Bronchial epithelial cell (primary cell): ENCODE measurements around the gene AKT3. TPM values are rescaled to one million over a fixed set of nuclear protein-coding genes. Genes with fewer than 3 reads are reported as not detected.
A peak's percentile ranks its signal among the peaks of the same experiment; 100 is the strongest.

ENCODE experiments used
- DNase-seq: peaks from one replicate; pipeline ENCODE4 v3.0.0-alpha.2; 2010; ENCODE audit warnings: low read depth
- FAIRE-seq: peaks from 2 replicates; lab custom pipeline; 2011; peaks lifted over from hg19 to GRCh38; lab: Jason Lieb, UNC
- H3K27me3 ChIP-seq: 2 replicates; pipeline ENCODE4 v1.5.1; 2011; ENCODE audit warnings: low read length; ENCODE audit not compliant: control insufficient read depth, insufficient read depth
- H3K36me3 ChIP-seq: 2 replicates; pipeline ENCODE4 v1.5.1; 2011; ENCODE audit warnings: low read length; ENCODE audit not compliant: control insufficient read depth, insufficient read depth
- H3K4me3 ChIP-seq: 2 replicates; pipeline ENCODE4 v1.5.1; 2011; ENCODE audit warnings: mild to moderate bottlenecking, low read depth, low read length, control low read depth
- total RNA-seq: library from RNA; depleted of rRNA; stranded (reverse); fragments of >200 nt; gene quantifications from 2 replicates; pipeline ENCODE4 v1.2.1, GENCODE V29; 2014
- TF ChIP-seq, protein P1 (sequence below): IDR thresholded peaks from 2 replicates; pipeline ENCODE4 v1.5.1; 2011; ENCODE audit warnings: mild to moderate bottlenecking, moderate library complexity, low read length, control low read depth, inconsistent platforms; ENCODE audit not compliant: insufficient read depth, severe bottlenecking

AKT3 gene
- total RNA-seq, 1 donor from 2014 or later = 7.9 TPM

DNA sequence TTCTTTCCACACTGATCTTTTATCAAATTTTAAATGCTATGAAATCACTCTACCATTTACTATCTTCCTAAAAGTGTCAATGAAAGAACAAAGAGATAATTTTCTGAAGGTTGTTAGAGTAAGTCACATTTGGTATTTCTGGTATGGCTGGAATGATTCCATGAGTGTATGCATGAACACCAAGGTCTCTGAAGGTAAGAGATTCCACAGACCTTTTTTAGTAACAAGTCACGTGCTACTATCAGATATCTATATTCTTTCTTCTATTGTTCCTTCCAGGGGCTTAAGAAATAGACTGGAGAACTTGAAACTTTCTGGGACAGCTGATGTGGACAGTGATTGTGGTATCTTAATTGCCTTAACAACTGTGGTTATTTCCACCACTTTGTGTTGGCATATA, 329.2 kb downstream of the AKT3 start:
- Histone ChIP-seq H3K4me3 (no peak overlapping the region), H3K27me3 (no peaks in the 10 kb centered on the region), H3K36me3 (no peaks in the 10 kb centered on the region)
- DNase-seq (no peak), FAIRE-seq (no peak)
- TF ChIP-seq, protein P1, sequence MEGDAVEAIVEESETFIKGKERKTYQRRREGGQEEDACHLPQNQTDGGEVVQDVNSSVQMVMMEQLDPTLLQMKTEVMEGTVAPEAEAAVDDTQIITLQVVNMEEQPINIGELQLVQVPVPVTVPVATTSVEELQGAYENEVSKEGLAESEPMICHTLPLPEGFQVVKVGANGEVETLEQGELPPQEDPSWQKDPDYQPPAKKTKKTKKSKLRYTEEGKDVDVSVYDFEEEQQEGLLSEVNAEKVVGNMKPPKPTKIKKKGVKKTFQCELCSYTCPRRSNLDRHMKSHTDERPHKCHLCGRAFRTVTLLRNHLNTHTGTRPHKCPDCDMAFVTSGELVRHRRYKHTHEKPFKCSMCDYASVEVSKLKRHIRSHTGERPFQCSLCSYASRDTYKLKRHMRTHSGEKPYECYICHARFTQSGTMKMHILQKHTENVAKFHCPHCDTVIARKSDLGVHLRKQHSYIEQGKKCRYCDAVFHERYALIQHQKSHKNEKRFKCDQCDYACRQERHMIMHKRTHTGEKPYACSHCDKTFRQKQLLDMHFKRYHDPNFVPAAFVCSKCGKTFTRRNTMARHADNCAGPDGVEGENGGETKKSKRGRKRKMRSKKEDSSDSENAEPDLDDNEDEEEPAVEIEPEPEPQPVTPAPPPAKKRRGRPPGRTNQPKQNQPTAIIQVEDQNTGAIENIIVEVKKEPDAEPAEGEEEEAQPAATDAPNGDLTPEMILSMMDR = no peak

DNA sequence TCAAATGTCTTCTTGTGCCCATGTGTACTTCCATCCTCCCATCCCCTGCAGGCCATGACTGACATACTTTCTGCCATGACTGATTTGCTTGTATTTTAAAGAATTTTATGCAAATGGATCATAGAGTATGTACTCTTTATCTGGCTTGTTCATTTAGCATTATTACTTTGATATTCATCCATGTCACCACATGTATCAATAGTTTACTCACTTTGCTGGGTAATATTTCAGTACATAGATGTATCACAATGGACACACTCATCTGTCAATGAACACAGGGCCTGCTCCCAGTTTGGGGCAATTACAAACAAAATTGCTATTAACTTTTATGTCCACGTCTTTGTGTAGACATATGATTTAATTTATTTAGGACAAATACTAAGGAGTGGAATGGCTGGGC, 335.1 kb downstream of the AKT3 start:
- no peaks in the 10 kb centered on the region for H3K27me3 ChIP-seq
- H3K4me3 ChIP-seq = no peak overlapping the region
- no peak for DNase-seq
- TF ChIP-seq, protein P1 = no peak
- no peak for FAIRE-seq
- H3K36me3 ChIP-seq = no peaks in the 10 kb centered on the region

DNA sequence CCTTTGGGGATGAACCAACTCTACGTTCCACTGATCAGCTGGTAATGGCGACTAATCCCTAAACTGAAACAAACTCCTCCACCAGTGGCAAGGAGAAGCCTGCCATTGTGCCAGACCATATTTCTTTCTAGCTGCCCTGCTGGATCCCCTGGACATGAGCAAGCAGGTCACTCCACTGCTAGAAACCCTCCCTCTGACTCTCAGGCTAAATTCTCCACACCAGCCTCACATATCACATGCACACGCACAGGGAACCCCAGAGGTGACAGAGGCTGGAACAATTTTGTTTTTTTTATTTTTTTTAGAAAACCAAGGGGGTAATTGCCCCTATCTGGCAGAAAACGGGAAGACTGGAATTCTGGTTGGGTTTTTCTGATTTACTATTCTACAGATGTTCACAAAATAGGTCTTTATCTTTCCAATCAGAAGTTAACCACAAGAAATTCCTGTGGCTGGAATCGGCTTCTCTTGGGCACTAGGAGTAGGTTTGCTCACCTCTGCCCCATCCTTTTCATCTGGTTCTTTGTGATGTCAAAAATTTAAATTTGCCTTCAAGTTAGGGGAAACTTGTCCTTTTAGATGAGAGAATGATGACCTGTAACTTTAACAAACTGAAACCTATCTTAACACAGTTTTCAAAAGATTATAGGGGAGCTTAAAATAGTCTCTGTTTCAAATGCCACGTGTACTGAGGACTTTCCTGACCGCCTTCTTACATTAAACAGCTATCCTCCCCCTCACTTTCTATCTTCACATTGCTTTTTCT, 336.1 kb downstream of the AKT3 start:
- DNase-seq = no peak
- TF ChIP-seq, protein P1 = no peak
- no peaks in the 10 kb centered on the region for H3K27me3 ChIP-seq
- FAIRE-seq = peak; percentile 68
- H3K4me3 ChIP-seq = no peak overlapping the region
- no peaks in the 10 kb centered on the region for H3K36me3 ChIP-seq

DNA sequence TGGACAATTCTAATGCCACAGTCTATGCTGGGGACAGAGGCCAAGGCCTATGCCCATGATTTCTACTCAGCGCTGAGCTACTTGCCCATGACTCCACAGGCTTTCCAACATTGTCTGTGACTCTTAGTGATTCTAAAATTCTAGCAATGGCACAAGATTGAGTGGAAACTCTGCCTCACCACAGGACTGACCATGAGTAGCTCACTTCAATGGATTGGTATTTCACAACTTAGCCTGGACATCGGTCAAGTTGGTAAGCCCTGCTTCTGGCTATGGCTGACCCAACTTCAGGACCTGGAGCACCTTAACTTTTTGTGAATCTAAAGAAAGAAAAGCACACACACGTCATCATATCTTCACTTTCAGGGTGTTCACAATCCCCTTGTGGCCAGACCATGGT, 339.1 kb downstream of the AKT3 start:
- Histone ChIP-seq H3K4me3 (no peak overlapping the region), H3K27me3 (no peaks in the 10 kb centered on the region), H3K36me3 (no peaks in the 10 kb centered on the region)
- FAIRE-seq = no peak
- TF ChIP-seq, protein P1 = no peak
- DNase-seq = no peak

DNA sequence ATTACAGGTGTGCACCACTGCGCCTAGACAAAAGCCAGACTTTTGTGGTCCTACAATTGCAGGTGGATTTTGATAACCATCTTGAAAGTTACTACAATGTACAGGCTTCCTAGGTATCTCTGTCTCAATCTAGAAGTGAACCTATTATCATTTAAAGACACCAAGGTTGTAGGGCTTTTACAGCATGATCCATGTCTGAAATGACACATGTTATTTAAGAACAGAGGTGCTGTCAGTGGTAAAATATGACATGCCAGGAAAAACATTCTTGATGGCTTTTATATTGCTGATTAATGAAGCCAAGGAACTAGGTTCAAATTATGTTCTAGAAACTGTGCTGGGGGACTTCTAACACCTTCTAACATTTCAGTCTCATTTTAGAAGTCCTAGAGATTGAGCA, 341.1 kb downstream of the AKT3 start:
- FAIRE-seq (no peak), DNase-seq (no peak)
- Histone ChIP-seq H3K36me3 (no peaks in the 10 kb centered on the region), H3K4me3 (no peak overlapping the region), H3K27me3 (no peaks in the 10 kb centered on the region)
- TF ChIP-seq, protein P1 = no peak

DNA sequence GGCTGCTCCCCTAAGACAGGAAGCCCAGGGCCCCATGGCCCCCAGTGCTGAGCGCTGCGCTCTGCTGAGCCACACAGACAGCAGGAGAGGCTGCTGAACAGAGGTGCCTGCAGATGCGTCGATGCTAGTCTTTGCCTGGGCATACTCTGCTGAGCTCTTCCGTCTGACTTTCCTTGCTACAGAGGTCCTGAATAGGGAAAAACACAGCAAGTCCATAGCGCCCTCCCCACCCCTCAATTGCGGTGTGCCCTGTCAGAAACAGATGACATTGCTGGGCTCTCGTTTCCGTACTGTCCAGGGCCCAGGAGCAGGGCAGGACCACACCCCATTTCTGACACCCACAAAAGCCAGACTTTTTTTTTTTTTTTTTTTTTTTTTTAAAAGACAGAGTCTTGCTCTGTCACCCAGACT, 341.7 kb downstream of the AKT3 start:
- Histone ChIP-seq H3K4me3 (no peak overlapping the region), H3K36me3 (no peaks in the 10 kb centered on the region), H3K27me3 (no peaks in the 10 kb centered on the region)
- TF ChIP-seq, protein P1 = no peak
- no peak for FAIRE-seq
- no peak for DNase-seq
